ENCODE data around the gene ABCG4.

The ABCG4 gene

DNA sequence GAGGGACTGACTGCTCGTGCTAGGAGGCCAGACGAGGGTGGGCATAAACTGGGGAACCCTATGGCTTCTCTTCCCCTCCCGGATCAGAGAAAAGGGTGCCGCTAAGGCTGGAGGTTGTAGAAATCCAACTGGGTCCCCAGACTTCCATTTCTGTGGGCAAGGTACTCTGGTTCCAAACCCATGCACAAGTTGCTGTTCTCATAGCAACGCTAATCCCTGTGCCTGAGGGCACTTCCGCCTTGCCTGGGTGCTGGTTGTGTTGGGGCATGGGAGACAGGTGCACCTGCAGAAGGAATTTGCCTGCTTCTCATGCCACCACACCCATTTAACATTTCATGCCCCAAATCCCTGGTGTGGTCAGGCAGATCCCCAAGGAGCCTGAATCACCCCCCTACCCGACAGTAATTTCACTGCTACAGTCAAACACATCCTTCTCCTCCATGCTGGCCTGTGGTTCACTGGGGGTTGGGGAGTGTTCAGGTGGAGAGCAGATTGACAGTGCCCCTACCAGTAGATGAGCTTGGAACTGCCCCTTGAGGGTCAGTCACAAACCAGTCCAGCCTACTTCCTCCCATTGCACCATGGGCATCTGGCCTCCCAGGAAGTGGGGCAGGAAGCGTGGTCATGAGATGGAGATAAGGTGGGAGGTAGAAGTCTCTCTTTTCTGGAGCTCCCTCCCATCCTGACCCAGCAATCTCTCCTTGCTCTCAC, 40.6 kb upstream of the ABCG4 start:
- TF ChIP-seq, protein P1, sequence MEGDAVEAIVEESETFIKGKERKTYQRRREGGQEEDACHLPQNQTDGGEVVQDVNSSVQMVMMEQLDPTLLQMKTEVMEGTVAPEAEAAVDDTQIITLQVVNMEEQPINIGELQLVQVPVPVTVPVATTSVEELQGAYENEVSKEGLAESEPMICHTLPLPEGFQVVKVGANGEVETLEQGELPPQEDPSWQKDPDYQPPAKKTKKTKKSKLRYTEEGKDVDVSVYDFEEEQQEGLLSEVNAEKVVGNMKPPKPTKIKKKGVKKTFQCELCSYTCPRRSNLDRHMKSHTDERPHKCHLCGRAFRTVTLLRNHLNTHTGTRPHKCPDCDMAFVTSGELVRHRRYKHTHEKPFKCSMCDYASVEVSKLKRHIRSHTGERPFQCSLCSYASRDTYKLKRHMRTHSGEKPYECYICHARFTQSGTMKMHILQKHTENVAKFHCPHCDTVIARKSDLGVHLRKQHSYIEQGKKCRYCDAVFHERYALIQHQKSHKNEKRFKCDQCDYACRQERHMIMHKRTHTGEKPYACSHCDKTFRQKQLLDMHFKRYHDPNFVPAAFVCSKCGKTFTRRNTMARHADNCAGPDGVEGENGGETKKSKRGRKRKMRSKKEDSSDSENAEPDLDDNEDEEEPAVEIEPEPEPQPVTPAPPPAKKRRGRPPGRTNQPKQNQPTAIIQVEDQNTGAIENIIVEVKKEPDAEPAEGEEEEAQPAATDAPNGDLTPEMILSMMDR (IDR thresholded peaks at IDR 0.05; ENCODE audit: low read length): no peak
- TF ChIP-seq EZH2 (IDR thresholded peaks at IDR 0.05; ENCODE audit: borderline replicate concordance, low read length): no peak
- Histone ChIP-seq H3K4me1 (ENCODE audit: insufficient read depth, low read length, severe bottlenecking) (peaks cover 20% of the 10 kb centered on the region), H3K27ac (ENCODE audit: low read depth, low read length, poor library complexity, severe bottlenecking) (peak overlapping the region; percentile 63), H3K79me2 (ENCODE audit: insufficient read depth, low read length) (no peaks in the 10 kb centered on the region), H3K36me3 (ENCODE audit: insufficient read depth, low read length) (peaks cover 25% of the 10 kb centered on the region), H3K4me3 (ENCODE audit: low read depth, low read length, poor library complexity, severe bottlenecking) (peak overlapping the region; percentile 98), H3K4me2 (ENCODE audit: low read length) (peak overlapping the region; percentile 99), H3K9me3 (ENCODE audit: low read length) (no peaks in the 10 kb centered on the region), H3K9ac (ENCODE audit: low read length) (peak overlapping the region; percentile 96), H3K9me2 (ENCODE audit: low read depth, low read length) (no peaks in the 10 kb centered on the region), H4K20me1 (ENCODE audit: insufficient read depth, low read length) (no peaks in the 10 kb centered on the region), H3F3A (ENCODE audit: insufficient read depth, low read length) (no peaks in the 10 kb centered on the region; the same call in 1 of the 2 replicates), H3K27me3 (ENCODE audit: insufficient read depth, low read length) (no peaks in the 10 kb centered on the region), H2AFZ (ENCODE audit: low read length) (no peak overlapping the region)

DNA sequence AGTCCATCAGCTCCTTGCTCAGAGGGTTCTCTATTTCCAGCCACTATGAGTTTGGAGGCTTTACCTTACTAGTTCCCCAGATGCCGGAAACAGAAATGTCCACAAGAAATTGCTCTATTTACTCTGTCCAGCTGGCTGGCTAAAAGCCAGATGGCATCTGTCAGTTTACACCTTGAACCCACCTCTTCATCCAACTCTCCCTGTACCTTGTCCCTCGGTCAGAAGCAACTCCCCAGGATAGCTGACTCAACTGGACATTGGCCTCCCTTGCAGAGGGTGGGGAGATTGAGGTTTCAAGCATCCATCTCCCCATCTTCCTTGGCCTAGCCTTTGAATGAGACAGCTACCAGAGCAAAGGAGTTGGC, 40.0 kb upstream of the ABCG4 start:
- H3K27ac ChIP-seq (ENCODE audit: low read depth, low read length, poor library complexity, severe bottlenecking): peak overlapping the region; percentile 63
- no peak overlapping the region for H2AFZ ChIP-seq (ENCODE audit: low read length)

DNA sequence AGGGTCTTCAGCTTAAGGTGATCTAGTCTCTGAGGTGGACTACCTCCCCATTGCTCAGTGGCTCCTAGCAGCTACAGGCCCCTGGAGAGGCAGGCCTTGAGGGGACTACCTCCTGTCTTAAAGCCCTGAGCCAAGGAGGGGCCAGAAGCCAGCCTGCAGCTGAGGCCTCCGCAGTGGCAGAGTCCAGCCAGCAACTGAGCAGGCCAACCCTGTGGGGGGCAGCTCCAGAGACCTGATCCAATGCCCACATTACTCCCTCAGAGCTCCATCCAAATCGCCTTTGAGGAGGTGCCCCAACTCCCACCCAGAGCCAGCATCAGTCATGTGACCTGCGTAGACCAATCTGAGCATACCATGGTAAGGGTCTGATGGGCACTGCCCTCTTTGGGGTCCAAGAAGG, 39.0 kb upstream of the ABCG4 start:
- Histone ChIP-seq H3K9me2 (ENCODE audit: low read depth, low read length) (no peaks in the 10 kb centered on the region), H4K20me1 (ENCODE audit: insufficient read depth, low read length) (no peaks in the 10 kb centered on the region), H3K79me2 (ENCODE audit: insufficient read depth, low read length) (no peaks in the 10 kb centered on the region), H3K9me3 (ENCODE audit: low read length) (no peaks in the 10 kb centered on the region), H3K4me3 (ENCODE audit: low read depth, low read length, poor library complexity, severe bottlenecking) (no peak overlapping the region), H3K4me2 (ENCODE audit: low read length) (no peak overlapping the region), H3K36me3 (ENCODE audit: insufficient read depth, low read length) (peaks cover 34% of the 10 kb centered on the region), H2AFZ (ENCODE audit: low read length) (no peak overlapping the region), H3K27ac (ENCODE audit: low read depth, low read length, poor library complexity, severe bottlenecking) (no peak overlapping the region), H3F3A (ENCODE audit: insufficient read depth, low read length) (no peaks in the 10 kb centered on the region), H3K27me3 (ENCODE audit: insufficient read depth, low read length) (no peaks in the 10 kb centered on the region), H3K4me1 (ENCODE audit: insufficient read depth, low read length, severe bottlenecking) (peaks cover 20% of the 10 kb centered on the region), H3K9ac (ENCODE audit: low read length) (no peak overlapping the region)
- no peak for TF ChIP-seq EZH2 (IDR thresholded peaks at IDR 0.05; ENCODE audit: borderline replicate concordance, low read length)
- TF ChIP-seq, protein P1 (IDR thresholded peaks at IDR 0.05; ENCODE audit: low read length): no peak

More for the DNA sequence above, 40.0 kb upstream of the ABCG4 start:
- Histone ChIP-seq H3K27me3 (ENCODE audit: insufficient read depth, low read length) (no peaks in the 10 kb centered on the region), H3F3A (ENCODE audit: insufficient read depth, low read length) (no peaks in the 10 kb centered on the region; the same call in 1 of the 2 replicates), H3K4me1 (ENCODE audit: insufficient read depth, low read length, severe bottlenecking) (peaks cover 20% of the 10 kb centered on the region), H3K79me2 (ENCODE audit: insufficient read depth, low read length) (no peaks in the 10 kb centered on the region), H3K9me3 (ENCODE audit: low read length) (no peaks in the 10 kb centered on the region), H3K4me3 (ENCODE audit: low read depth, low read length, poor library complexity, severe bottlenecking) (peak overlapping the region; percentile 98), H3K9me2 (ENCODE audit: low read depth, low read length) (no peaks in the 10 kb centered on the region), H3K4me2 (ENCODE audit: low read length) (peak overlapping the region; percentile 99), H3K36me3 (ENCODE audit: insufficient read depth, low read length) (peaks cover 29% of the 10 kb centered on the region), H4K20me1 (ENCODE audit: insufficient read depth, low read length) (no peaks in the 10 kb centered on the region), H3K9ac (ENCODE audit: low read length) (no peak overlapping the region; the same call in 1 of the 2 replicates)
- no peak for TF ChIP-seq EZH2 (IDR thresholded peaks at IDR 0.05; ENCODE audit: borderline replicate concordance, low read length)

DNA sequence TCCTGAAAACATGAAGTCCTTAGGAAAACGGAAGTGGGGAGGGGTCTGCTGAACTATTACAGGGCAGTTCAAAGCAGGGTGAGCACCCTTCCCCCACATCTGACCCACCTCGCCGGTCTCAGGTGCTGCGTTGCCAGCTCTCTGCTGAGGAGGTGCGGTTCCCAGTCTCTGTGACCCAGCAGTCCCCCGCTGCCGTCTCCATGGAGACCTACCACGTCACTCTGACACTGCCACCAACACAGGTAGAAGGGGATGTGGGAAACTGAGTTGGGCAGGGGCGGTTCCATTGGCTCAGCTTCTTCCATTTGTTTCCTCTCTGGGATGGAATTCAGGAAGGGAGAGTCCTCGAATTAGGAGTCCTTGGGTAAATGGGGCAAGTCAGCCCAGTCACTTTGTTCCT, 38.4 kb upstream of the ABCG4 start:
- no peak overlapping the region for H3K27ac ChIP-seq (ENCODE audit: low read depth, low read length, poor library complexity, severe bottlenecking)
- H2AFZ ChIP-seq (ENCODE audit: low read length): no peak overlapping the region
- peaks cover 38% of the 10 kb centered on the region for H3K36me3 ChIP-seq (ENCODE audit: insufficient read depth, low read length)
- H3K9me2 ChIP-seq (ENCODE audit: low read depth, low read length): no peaks in the 10 kb centered on the region
- peaks cover 20% of the 10 kb centered on the region for H3K4me1 ChIP-seq (ENCODE audit: insufficient read depth, low read length, severe bottlenecking)
- no peak for TF ChIP-seq EZH2 (IDR thresholded peaks at IDR 0.05; ENCODE audit: borderline replicate concordance, low read length)
- TF ChIP-seq, protein P1 (IDR thresholded peaks at IDR 0.05; ENCODE audit: low read length): no peak
- H3K4me2 ChIP-seq (ENCODE audit: low read length): no peak overlapping the region
- H4K20me1 ChIP-seq (ENCODE audit: insufficient read depth, low read length): no peaks in the 10 kb centered on the region
- no peaks in the 10 kb centered on the region for H3K27me3 ChIP-seq (ENCODE audit: insufficient read depth, low read length)
- no peak overlapping the region for H3K4me3 ChIP-seq (ENCODE audit: low read depth, low read length, poor library complexity, severe bottlenecking)
- no peaks in the 10 kb centered on the region for H3F3A ChIP-seq (ENCODE audit: insufficient read depth, low read length)
- no peaks in the 10 kb centered on the region for H3K79me2 ChIP-seq (ENCODE audit: insufficient read depth, low read length)
- H3K9me3 ChIP-seq (ENCODE audit: low read length): no peaks in the 10 kb centered on the region
- H3K9ac ChIP-seq (ENCODE audit: low read length): no peak overlapping the region
